Neural cell (in vitro differentiated cells): ENCODE results near the gene HOXA4. TPM values are rescaled to one million over a fixed set of nuclear protein-coding genes. Genes with fewer than 3 reads are reported as not detected.

Experiments
- H2AFZ ChIP-seq: fragments of 200-600, 300-800 bp; sonication (generic), shearing (Covaris generic); 2 replicates; pipeline ENCODE4 v1.6.0; 2014; ENCODE audit warnings: low read depth, mild to moderate bottlenecking, antibody characterized with exemption, low read length, moderate library complexity
- H3F3A ChIP-seq: fragments of 200-600 bp; shearing (Covaris generic); 2 replicates; pipeline ENCODE4 v1.6.1; 2016; ENCODE audit warnings: mild to moderate bottlenecking, moderate library complexity, mixed read lengths, antibody characterized with exemption, low read length; ENCODE audit not compliant: insufficient read depth, poor library complexity, severe bottlenecking
- H3K27ac ChIP-seq: fragments of 200-600, 300-800 bp; sonication (generic), shearing (Covaris generic); 2 replicates; pipeline ENCODE4 v1.5.1; 2014; ENCODE audit warnings: mild to moderate bottlenecking, low read length, moderate library complexity
- H3K27me3 ChIP-seq: fragments of 300-800, 200-600 bp; sonication (generic), shearing (Covaris generic); 2 replicates; pipeline ENCODE4 v1.6.0; 2014; ENCODE audit warnings: mild to moderate bottlenecking, low read depth, low read length, moderate library complexity; ENCODE audit not compliant: insufficient read depth
- H3K36me3 ChIP-seq: fragments of 300-800, 200-600 bp; sonication (generic), shearing (Covaris generic); 2 replicates; pipeline ENCODE4 v1.5.1; 2014; ENCODE audit warnings: mild to moderate bottlenecking, antibody characterized with exemption, low read length, moderate library complexity; ENCODE audit not compliant: insufficient read depth
- H3K4me2 ChIP-seq: fragments of 300-800, 200-600 bp; sonication (generic), shearing (Covaris generic); 2 replicates; pipeline ENCODE4 v1.6.0; 2014; ENCODE audit warnings: mild to moderate bottlenecking, low read length
- H3K4me3 ChIP-seq: fragments of 300-800, 200-600 bp; sonication (generic), shearing (Covaris generic); 2 replicates; pipeline ENCODE4 v1.5.1; 2014; ENCODE audit warnings: mild to moderate bottlenecking, low read length, moderate library complexity
- H3K79me2 ChIP-seq: fragments of 200-600 bp; shearing (Covaris generic); replicated peaks from 2 replicates; pipeline ENCODE4 v1.6.0; 2014; ENCODE audit warnings: mild to moderate bottlenecking, low read length, moderate library complexity; ENCODE audit not compliant: insufficient read depth
- H3K9ac ChIP-seq: fragments of 300-800, 200-600 bp; sonication (generic), shearing (Covaris generic); 2 replicates; pipeline ENCODE4 v1.6.1; 2016; ENCODE audit warnings: mild to moderate bottlenecking, low read length, mixed read lengths
- H3K9me2 ChIP-seq: fragments of 200-600 bp; shearing (Covaris generic); 2 replicates; pipeline ENCODE4 v1.6.1; 2016; ENCODE audit warnings: mild to moderate bottlenecking, low read length, mixed read lengths; ENCODE audit not compliant: insufficient read depth
- H3K9me3 ChIP-seq: fragments of 200-600, 300-800 bp; sonication (generic), shearing (Covaris generic); 2 replicates; pipeline ENCODE4 v1.6.1; 2016; ENCODE audit warnings: mild to moderate bottlenecking, mixed run types, low read length, moderate library complexity, mixed read lengths
- H4K20me1 ChIP-seq: fragments of 200-600 bp; shearing (Covaris generic); 2 replicates; pipeline ENCODE4 v1.6.1; 2016; ENCODE audit warnings: mild to moderate bottlenecking, mixed run types; ENCODE audit not compliant: insufficient read depth
- EP300 ChIP-seq: fragments of 450-650 bp; conservative IDR thresholded peaks from 2 replicates; pipeline ENCODE4 v1.6.1; 2014; ENCODE audit warnings: antibody characterized with exemption, mild to moderate bottlenecking, moderate library complexity; ENCODE audit not compliant: poor library complexity, severe bottlenecking
- EZH2 ChIP-seq: fragments of 200-600, 300-800 bp; shearing (Covaris generic), sonication (generic); IDR thresholded peaks from 2 replicates; pipeline ENCODE4 v1.6.1; 2014; ENCODE audit warnings: antibody characterized with exemption, low read length, borderline replicate concordance, mild to moderate bottlenecking; ENCODE audit not compliant: insufficient read depth, poor library complexity, severe bottlenecking
- MXI1 ChIP-seq: fragments of 450-650 bp; conservative IDR thresholded peaks from 2 replicates; pipeline ENCODE4 v1.6.1; 2014; ENCODE audit warnings: antibody characterized with exemption, mild to moderate bottlenecking; ENCODE audit not compliant: poor library complexity, severe bottlenecking
- POLR2AphosphoS5 ChIP-seq: IDR thresholded peaks from 2 replicates; pipeline ENCODE4 v1.6.1; 2012
- RAD21 ChIP-seq: fragments of 450-650 bp; conservative IDR thresholded peaks from 2 replicates; pipeline ENCODE4 v1.6.1; 2014; ENCODE audit warnings: antibody characterized with exemption, mild to moderate bottlenecking, moderate library complexity
- SMC3 ChIP-seq: fragments of 450-650 bp; conservative IDR thresholded peaks from 2 replicates; pipeline ENCODE4 v1.6.1; 2014; ENCODE audit warnings: antibody characterized with exemption, mild to moderate bottlenecking, moderate library complexity; ENCODE audit not compliant: poor library complexity
- TAF1 ChIP-seq: IDR thresholded peaks from 2 replicates; pipeline ENCODE4 v1.6.1; 2012; ENCODE audit warnings: low read depth
- polyA plus RNA-seq: library from polyadenylated mRNA; depleted of rRNA; stranded (reverse); fragments of >200 nt; gene quantifications from 2 replicates; pipeline ENCODE4 v1.2.3, GENCODE V29; 2014
- TF ChIP-seq, protein P1 (sequence below): IDR thresholded peaks from 2 replicates; pipeline ENCODE4 v1.6.1; 2012; ENCODE audit warnings: borderline replicate concordance
- TF ChIP-seq, protein P2 (sequence below): fragments of 450-650 bp; IDR thresholded peaks from 2 replicates; pipeline ENCODE4 v1.5.1; 2014; ENCODE audit warnings: antibody characterized with exemption, mild to moderate bottlenecking, moderate library complexity; ENCODE audit not compliant: poor library complexity, severe bottlenecking

Gene HOXA4
- polyA plus RNA-seq, 1 donor from 2014 or later = not detected

DNA sequence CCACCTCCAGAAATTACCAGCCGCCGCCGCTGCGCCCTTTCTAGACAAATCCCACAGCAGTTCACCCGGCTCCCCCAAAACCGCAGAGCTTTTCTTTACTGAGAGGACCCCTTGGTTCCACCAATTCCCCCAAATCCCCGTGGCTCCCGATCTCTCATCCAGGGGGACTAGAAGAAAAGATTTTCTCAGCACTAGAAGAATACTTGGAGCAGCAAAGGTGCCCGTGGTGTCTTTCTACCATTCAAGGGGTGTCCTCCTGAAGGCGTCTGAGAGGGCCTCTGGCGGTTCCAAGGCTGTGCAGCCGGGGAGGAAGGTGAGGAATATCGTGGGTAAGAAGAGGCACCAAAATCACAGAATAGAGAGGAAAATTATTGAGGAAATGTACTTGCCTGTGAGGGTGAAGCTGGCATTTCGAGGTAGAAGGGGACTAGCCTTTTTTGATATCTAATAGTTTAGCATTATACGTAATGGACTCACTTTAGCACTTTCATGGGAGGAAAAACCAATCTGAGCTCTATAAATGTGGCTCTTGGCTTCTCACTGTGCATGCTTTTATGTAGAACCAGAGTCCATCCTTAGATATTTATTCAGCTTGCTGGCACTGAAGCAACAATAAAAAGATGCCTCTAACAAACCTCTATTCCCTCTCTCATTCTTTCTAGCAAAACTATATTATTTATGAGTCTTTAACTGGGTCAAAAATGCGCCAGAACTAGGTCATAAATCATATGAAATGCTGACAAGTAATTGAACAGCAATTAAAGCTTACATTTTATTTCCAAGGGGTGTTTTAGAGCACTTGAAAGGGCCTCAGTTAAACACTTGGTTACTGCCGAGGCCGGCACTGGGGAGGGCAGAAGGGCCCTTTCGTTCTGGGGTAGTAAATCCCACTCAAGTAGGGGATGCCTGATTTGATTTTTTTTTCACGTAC lies 14.3 kb downstream of the HOXA4 start:
- no peaks in the 10 kb centered on the region for H4K20me1 ChIP-seq
- H2AFZ ChIP-seq = no peak overlapping the region
- H3F3A ChIP-seq = no peaks in the 10 kb centered on the region
- H3K36me3 ChIP-seq = no peaks in the 10 kb centered on the region
- no peak overlapping the region for H3K4me3 ChIP-seq
- TF ChIP-seq EP300 (no peak), EZH2 (peak; percentile 29)
- no peak overlapping the region for H3K27ac ChIP-seq
- no peak overlapping the region for H3K9ac ChIP-seq
- H3K4me2 ChIP-seq = no peak overlapping the region
- no peaks in the 10 kb centered on the region for H3K9me3 ChIP-seq
- peaks cover 96% of the 10 kb centered on the region for H3K27me3 ChIP-seq
- no peaks in the 10 kb centered on the region for H3K79me2 ChIP-seq
- no peaks in the 10 kb centered on the region for H3K9me2 ChIP-seq

- no peak overlapping the region for H3K4me2 ChIP-seq
- peaks cover 96% of the 10 kb centered on the region for H3K27me3 ChIP-seq
- no peaks in the 10 kb centered on the region for H3K9me3 ChIP-seq
- TF ChIP-seq TAF1 = no peak
- TF ChIP-seq EZH2 = peak; percentile 51
- no peak overlapping the region for H2AFZ ChIP-seq
- H4K20me1 ChIP-seq = no peaks in the 10 kb centered on the region
- H3K4me3 ChIP-seq = no peak overlapping the region
- H3K79me2 ChIP-seq = no peaks in the 10 kb centered on the region
- H3F3A ChIP-seq = no peaks in the 10 kb centered on the region
- H3K27ac ChIP-seq = no peak overlapping the region
- H3K36me3 ChIP-seq = no peaks in the 10 kb centered on the region
- no peak overlapping the region for H3K9ac ChIP-seq
- no peaks in the 10 kb centered on the region for H3K9me2 ChIP-seq
Measured at GRCh38 chr7:27115221-27116026, 15.1 kb downstream of the HOXA4 start.

DNA sequence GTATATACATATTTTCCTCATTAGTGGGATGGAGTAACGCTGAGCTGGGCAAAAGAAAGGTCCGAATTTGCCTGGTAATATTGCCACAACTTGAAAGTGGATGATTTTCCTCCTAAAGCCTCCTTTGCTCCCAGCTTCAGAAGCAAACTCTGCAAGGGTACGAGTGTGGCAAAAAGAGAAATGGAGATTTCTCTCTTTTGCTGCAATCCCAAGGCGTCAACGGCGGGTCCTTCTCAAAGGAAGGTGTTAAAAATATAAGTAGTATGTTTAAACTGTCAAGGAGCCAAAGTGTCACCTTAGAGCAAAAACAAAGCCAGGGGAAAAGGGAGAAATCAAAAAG lies 15.7 kb downstream of the HOXA4 start:
- H3K4me2 ChIP-seq = no peak overlapping the region
- H3K27ac ChIP-seq = no peak overlapping the region

More for the DNA sequence above, 15.7 kb downstream of the HOXA4 start:
- H3K36me3 ChIP-seq = no peaks in the 10 kb centered on the region
- H3K9me3 ChIP-seq = no peaks in the 10 kb centered on the region
- TF ChIP-seq RAD21 (no peak), EZH2 (no peak), TAF1 (no peak), POLR2AphosphoS5 (no peak), EP300 (no peak), MXI1 (no peak), SMC3 (no peak)
- TF ChIP-seq, protein P1, sequence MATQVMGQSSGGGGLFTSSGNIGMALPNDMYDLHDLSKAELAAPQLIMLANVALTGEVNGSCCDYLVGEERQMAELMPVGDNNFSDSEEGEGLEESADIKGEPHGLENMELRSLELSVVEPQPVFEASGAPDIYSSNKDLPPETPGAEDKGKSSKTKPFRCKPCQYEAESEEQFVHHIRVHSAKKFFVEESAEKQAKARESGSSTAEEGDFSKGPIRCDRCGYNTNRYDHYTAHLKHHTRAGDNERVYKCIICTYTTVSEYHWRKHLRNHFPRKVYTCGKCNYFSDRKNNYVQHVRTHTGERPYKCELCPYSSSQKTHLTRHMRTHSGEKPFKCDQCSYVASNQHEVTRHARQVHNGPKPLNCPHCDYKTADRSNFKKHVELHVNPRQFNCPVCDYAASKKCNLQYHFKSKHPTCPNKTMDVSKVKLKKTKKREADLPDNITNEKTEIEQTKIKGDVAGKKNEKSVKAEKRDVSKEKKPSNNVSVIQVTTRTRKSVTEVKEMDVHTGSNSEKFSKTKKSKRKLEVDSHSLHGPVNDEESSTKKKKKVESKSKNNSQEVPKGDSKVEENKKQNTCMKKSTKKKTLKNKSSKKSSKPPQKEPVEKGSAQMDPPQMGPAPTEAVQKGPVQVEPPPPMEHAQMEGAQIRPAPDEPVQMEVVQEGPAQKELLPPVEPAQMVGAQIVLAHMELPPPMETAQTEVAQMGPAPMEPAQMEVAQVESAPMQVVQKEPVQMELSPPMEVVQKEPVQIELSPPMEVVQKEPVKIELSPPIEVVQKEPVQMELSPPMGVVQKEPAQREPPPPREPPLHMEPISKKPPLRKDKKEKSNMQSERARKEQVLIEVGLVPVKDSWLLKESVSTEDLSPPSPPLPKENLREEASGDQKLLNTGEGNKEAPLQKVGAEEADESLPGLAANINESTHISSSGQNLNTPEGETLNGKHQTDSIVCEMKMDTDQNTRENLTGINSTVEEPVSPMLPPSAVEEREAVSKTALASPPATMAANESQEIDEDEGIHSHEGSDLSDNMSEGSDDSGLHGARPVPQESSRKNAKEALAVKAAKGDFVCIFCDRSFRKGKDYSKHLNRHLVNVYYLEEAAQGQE = no peak
- TF ChIP-seq, protein P2, sequence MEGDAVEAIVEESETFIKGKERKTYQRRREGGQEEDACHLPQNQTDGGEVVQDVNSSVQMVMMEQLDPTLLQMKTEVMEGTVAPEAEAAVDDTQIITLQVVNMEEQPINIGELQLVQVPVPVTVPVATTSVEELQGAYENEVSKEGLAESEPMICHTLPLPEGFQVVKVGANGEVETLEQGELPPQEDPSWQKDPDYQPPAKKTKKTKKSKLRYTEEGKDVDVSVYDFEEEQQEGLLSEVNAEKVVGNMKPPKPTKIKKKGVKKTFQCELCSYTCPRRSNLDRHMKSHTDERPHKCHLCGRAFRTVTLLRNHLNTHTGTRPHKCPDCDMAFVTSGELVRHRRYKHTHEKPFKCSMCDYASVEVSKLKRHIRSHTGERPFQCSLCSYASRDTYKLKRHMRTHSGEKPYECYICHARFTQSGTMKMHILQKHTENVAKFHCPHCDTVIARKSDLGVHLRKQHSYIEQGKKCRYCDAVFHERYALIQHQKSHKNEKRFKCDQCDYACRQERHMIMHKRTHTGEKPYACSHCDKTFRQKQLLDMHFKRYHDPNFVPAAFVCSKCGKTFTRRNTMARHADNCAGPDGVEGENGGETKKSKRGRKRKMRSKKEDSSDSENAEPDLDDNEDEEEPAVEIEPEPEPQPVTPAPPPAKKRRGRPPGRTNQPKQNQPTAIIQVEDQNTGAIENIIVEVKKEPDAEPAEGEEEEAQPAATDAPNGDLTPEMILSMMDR = no peak
- H3K4me3 ChIP-seq = no peak overlapping the region
- peaks cover 96% of the 10 kb centered on the region for H3K27me3 ChIP-seq
- no peak overlapping the region for H3K9ac ChIP-seq
- no peaks in the 10 kb centered on the region for H3K79me2 ChIP-seq
- no peak overlapping the region for H2AFZ ChIP-seq
- no peaks in the 10 kb centered on the region for H3K9me2 ChIP-seq
- H3F3A ChIP-seq = no peaks in the 10 kb centered on the region
- H4K20me1 ChIP-seq = no peaks in the 10 kb centered on the region
